Endometrial microvascular endothelial cells (primary cell): ENCODE data around the gene PTPRM. TPM values are rescaled to one million over a fixed set of nuclear protein-coding genes. Genes with fewer than 3 reads are reported as not detected.

ENCODE experiments used
- in situ Hi-C: cut with HindIII; loops from 2 replicates; pipeline ENCODE4 v1.10.0; 2017; ENCODE audit warnings: low sequenced_read_pairs, low pct_unique_long_range_greater_than_20kb; ENCODE audit errors: inconsistent ontology term
- total RNA-seq: library from RNA; depleted of rRNA; stranded (reverse); fragments of >200 nt; gene quantifications from one replicate; pipeline ENCODE4 v1.2.3, GENCODE V29; 2015; ENCODE audit errors: inconsistent ontology term

Gene PTPRM
- total RNA-seq, 1 donor from 2014 or later = 59.6 TPM

- in situ Hi-C loops = no loop called here
Measured at GRCh38 chr18:8175501-8176061, 608.5 kb downstream of the PTPRM start.

- in situ Hi-C loops = no loop called here
Measured at GRCh38 chr18:8176109-8176508, 609.0 kb downstream of the PTPRM start.

GRCh38 chr18:8176554-8176953 lies 609.4 kb downstream of the PTPRM start:
- in situ Hi-C loops = no loop called here

GRCh38 chr18:8177330-8178016 lies 610.4 kb downstream of the PTPRM start:
- in situ Hi-C loops = no loop called here

GRCh38 chr18:8186413-8186812 lies 619.3 kb downstream of the PTPRM start:
- in situ Hi-C loops = no loop called here

- in situ Hi-C loops = no loop called here
Measured at GRCh38 chr18:8188184-8188583, 621.1 kb downstream of the PTPRM start.

GRCh38 chr18:8190980-8191379 lies 623.9 kb downstream of the PTPRM start:
- in situ Hi-C loops = no loop called here

DNA sequence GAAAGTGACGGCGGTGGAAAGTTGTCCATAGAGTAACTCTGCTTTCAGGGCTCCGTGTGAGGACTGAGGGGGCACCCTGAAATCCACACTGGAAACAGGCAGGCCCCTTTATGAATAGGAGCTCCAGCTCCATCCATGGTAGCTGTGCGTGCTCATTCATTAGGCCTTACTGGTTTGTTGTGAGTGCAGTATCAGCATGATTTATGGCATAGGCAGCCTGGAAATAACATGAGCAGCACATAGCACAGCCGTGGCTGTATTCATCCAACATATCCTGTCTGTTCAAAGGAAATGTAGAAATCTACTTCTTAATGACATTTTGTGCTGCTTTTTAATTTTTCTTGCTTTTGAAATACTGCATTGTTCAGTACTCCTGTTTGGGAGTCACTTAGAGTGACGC lies 627.3 kb downstream of the PTPRM start:
- in situ Hi-C loops = no loop called here

DNA sequence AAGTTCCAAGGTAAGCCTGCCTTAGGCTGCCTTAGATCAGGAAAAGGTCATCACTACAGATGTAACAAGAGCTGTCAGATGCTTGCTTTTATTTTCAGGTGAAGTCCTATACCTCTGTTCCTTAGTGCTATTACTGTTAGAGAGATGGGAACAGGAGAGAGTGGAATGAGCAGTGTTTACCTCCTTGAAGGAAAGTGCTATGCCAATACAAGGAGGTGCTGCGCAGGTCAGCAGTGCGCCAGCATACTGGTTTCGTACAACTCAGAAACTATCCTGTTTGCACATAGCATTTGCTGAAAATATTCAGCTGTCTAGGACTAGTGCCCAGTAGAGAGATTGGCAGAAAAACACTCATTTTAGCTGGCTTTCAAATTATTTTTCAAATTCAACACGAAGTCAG lies 629.1 kb downstream of the PTPRM start:
- in situ Hi-C loops = no loop called here

DNA sequence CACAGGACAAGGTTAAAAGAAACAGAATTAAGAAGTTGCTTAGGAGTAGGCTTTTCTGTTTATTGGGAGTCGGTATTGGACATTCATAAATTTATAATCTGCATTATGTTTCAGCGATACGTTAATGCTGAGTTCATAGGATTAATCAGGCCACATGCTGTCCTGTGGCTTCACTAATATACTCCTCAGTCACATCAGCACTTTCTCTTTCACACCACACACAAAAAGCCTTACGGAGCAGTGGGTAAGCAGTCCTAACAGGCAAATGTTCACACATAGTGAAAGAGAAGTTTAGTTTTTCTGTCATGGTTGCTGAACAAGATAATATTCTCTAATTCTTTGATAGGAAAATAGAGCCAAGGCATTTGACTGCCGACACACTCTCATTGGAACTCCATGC lies 630.4 kb downstream of the PTPRM start:
- in situ Hi-C loops = no loop called here

DNA sequence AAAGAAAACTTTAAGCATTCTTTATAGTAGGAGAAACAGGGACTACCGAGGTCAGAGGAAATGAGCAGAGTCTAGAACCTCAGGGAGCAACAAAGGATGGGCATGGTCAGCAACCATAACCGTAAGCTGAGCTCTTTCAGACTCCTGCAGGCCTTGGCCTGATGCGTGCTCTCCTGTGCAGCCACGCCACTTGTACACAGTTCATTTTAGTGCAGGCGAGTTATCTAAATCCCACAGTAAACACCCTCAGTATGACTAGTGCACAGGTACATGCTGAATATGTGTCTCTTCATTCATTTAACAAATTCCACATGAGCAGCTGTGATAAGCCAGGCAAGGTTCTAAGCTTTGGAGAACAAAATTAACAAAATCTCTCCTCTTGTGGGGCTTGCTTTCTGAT lies 640.9 kb downstream of the PTPRM start:
- in situ Hi-C loops = no loop called here

GRCh38 chr18:8208716-8209115 lies 641.6 kb downstream of the PTPRM start:
- in situ Hi-C loops = no loop called here

DNA sequence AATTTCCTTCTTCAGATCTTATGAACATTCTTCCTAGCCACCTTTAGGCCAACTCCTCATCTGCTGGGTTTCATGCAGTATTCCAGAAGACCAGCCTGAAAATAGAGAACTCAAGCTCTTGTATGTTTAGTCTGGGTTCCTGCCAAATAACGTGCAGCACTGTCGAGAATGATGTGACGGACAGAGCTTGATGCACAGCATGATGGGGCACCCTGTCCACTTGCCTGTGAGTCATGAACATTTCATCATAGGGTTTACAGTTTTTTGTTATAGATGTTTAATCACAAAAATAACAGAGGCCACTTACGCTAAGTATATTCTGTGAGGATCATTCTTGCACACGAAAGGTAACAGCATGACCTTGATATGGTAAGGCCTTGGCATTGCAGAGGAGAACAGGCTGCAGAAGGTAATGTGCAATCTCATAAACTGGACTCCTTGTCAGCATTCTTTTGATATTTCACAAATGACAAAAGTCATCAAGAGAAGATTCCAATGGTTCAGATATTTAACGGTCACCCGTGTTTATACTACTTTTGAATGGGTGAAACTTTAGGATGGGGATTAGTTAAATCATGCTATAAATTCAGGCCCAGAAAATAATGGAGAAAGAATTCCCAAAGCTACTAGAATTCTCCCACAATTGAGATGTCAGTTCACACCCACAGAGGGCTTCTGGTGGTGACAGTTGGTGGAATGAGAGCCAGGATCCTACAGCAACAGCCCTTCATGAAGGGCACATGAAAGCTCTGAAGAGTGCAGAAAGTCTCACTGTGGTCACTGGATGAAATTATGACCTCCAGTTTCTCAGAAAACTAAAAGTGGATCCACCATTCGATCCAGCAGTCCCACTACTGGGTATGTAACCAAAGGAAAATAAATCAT lies 646.0 kb downstream of the PTPRM start:
- in situ Hi-C loops = no loop called here

DNA sequence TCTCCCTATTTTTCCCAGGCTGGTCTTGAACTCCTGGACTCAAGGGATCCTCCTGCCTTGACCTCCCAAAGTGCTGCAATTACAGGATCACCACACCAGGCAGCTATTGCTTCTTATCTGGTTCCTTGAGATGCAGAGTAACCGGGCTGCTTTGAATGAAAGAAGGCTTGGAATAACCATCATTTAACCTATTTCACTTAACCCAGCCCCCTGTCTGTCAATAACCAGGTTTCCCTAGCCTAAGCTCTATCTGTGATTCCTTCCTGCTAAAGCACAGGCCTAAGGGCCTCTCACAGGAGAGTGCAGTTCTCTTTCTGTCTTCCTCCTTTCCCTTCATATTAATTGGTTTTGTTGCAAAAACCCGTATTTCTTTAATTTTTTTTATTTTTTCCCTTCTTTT lies 648.6 kb downstream of the PTPRM start:
- in situ Hi-C loops = no loop called here

DNA sequence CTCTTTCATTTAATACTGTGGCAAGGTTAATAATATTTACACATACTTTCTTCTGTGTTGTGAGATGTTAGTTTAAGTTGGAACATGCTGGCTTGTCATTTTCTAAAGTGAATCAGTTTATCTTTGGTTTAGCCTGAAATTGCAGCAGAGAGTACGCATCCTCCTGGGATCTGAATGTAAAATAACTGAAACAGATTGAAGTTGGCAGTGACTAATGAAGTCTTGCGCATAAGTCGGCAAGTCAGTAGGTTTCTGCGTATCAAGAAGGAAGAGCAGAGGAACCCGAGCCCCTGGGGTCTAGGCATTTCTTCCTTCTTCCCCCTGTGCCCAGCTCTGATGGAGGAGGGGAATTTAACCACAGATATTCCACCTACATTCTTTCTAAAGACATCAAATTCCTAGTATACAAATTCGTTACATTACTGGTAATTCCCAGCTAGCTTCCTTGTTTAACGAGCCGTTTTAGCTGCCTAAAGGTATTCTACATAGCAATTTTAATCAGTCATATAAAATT lies 650.0 kb downstream of the PTPRM start:
- in situ Hi-C loops = no loop called here

GRCh38 chr18:8218197-8218596 lies 651.1 kb downstream of the PTPRM start:
- in situ Hi-C loops = no loop called here

- in situ Hi-C loops = no loop called here
Measured at GRCh38 chr18:8221452-8221851, 654.3 kb downstream of the PTPRM start.

DNA sequence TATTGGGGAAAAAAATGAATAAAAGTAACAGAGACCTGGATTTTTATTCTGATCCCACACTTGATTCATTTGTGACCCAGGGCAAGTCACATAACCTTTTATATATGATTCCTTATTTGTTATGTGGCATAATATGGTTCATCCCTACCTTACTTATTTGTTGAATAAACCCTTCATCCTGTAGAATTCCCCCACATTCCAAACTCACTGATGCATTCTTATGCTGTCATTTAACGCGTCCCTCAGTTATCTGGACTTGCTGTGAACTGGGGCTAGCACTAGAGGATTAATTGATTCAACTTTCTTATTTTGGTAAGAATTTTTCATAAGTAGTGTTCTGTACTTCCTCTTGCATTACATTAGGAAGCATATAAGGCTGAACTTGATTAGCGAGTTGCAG lies 657.5 kb downstream of the PTPRM start:
- in situ Hi-C loops = no loop called here

DNA sequence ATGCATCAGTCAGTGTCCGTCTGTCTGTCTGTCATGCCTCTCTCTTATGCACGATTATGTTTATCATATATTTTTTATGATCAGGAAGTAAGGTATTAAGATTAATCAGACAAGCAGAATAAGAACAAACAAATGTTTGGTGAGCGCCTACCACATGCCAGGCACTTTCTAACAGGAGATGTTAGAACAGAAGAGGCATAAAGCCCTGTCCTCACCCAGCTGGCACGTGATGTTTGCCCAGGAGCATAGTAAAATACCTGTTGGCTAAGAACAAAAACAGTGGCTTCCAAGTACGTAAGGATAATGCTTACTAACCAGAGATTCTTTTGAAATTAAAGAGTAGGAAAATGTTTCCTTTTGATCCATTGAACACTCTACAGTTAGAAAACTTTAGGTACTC lies 661.9 kb downstream of the PTPRM start:
- in situ Hi-C loops = no loop called here

- in situ Hi-C loops = no loop called here
Measured at GRCh38 chr18:8229787-8230186, 662.7 kb downstream of the PTPRM start.
